Keratinocyte (primary cell): ENCODE data around the gene NALCN.

Source experiments
- CTCF ChIP-seq, 3 experiments: IDR thresholded peaks in 1 of 3; conservative IDR thresholded peaks in 1 of 3; optimal IDR thresholded peaks in 1 of 3; 2 replicates in 2 of 3; 3 replicates in 1 of 3; pipeline versions ENCODE3 to v1.5.1; 2011; ENCODE audit warnings: low read length in 3 of 3, mild to moderate bottlenecking in 3 of 3, moderate library complexity in 2 of 3, control low read depth in 1 of 3, inconsistent platforms in 1 of 3; ENCODE audit not compliant: insufficient read depth in 2 of 3; ENCODE audit errors: extremely low read depth in 1 of 3
- EZH2 ChIP-seq: IDR thresholded peaks from one replicate; pipeline ENCODE4 v1.6.1; 2012; ENCODE audit warnings: inconsistent platforms, mild to moderate bottlenecking, low read length, moderate library complexity

GRCh38 chr13:101412076-101412475 lies 4.2 kb downstream of the NALCN start:
- no peak for TF ChIP-seq EZH2
- TF ChIP-seq CTCF (optimal IDR thresholded peaks at IDR 0.05 in 1 of 3, IDR thresholded peaks at IDR 0.05 in 1 of 3, conservative IDR thresholded peaks at IDR 0.05 in 1 of 3; ENCODE audit: extremely low read depth in 1 of 3, insufficient read depth in 2 of 3, low read length in 3 of 3) = no peak
